Esophagus muscularis mucosa (tissue), 4 donors: Measurements from ENCODE around the gene RPS27. TPM values are rescaled to one million over a fixed set of nuclear protein-coding genes. Genes with fewer than 3 reads are reported as not detected.

Experiments used
- DNase-seq: peaks from one replicate; pipeline ENCODE4 v3.0.0-alpha.2; 2017; ENCODE audit errors: extremely low spot score
- H3K27ac ChIP-seq, 4 donors: fragments of 200-600 bp; sonication (generic); replicated peaks in 1 of 4; 1 replicate in 3 of 4; 2 replicates in 1 of 4; pipeline ENCODE4 v1.5.1; 2016 to 2019; ENCODE audit warnings: mild to moderate bottlenecking in 1 of 4
- H3K27me3 ChIP-seq, 4 donors: fragments of 200-600 bp; sonication (generic); one replicate each; pipeline versions ENCODE4 v1.5.1 to v1.6.0; 2016 to 2019
- H3K36me3 ChIP-seq, 4 donors: fragments of 200-600 bp; sonication (generic); one replicate each; pipeline ENCODE4 v1.5.1; 2016 to 2019
- H3K4me1 ChIP-seq, 4 donors: fragments of 200-600 bp; sonication (generic); one replicate each; pipeline ENCODE4 v1.5.1; 2016 to 2019
- H3K4me3 ChIP-seq, 4 donors: fragments of 200-600 bp; sonication (generic); 1 replicate in 2 of 4; 2 replicates in 2 of 4; pipeline ENCODE4 v1.5.1; 2016 to 2019; ENCODE audit warnings: mild to moderate bottlenecking in 4 of 4, moderate library complexity in 1 of 4
- H3K9me3 ChIP-seq, 4 donors: fragments of 200-600 bp; sonication (generic); 1 replicate in 3 of 4; 2 replicates in 1 of 4; pipeline ENCODE4 v1.5.1; 2016 to 2019
- CTCF ChIP-seq, 3 experiments: fragments of 200-600 bp in 2 of 3; fragments of 450-650 bp in 1 of 3; sonication (generic) in 2 of 3; IDR thresholded peaks; one replicate each; pipeline ENCODE4 v1.5.1; 2017 to 2019; ENCODE audit warnings: antibody characterized with exemption in 3 of 3, mild to moderate bottlenecking in 2 of 3, moderate library complexity in 1 of 3
- EP300 ChIP-seq: sonication (generic); formaldehyde crosslinking; IDR thresholded peaks from one replicate; pipeline ENCODE4 v1.6.1; 2017; ENCODE audit warnings: antibody characterized with exemption
- POLR2A ChIP-seq: fragments of 450-650 bp; IDR thresholded peaks from one replicate; pipeline ENCODE4 v1.6.1; 2017; ENCODE audit warnings: antibody characterized with exemption, moderate library complexity, mild to moderate bottlenecking, low read depth
- POLR2AphosphoS5 ChIP-seq, 2 donors: sonication (generic); formaldehyde crosslinking; IDR thresholded peaks; one replicate each; pipeline ENCODE4 v1.6.1; 2017; ENCODE audit warnings: antibody characterized with exemption in 2 of 2
- WGBS: methylation state at CpG from one replicate; pipeline ENCODE4 v1.1.5; 2018; 5-methylcytosine and 5-hydroxymethylcytosine counted together
- intact Hi-C: fragments of 100-400 bp; cut with DNase I; formaldehyde crosslinking; loops from one replicate; pipeline ENCODE4 v1.15.1; 2023
- total RNA-seq, 4 donors: library from RNA; depleted of rRNA; stranded (reverse); fragments of >200 nt; gene quantifications; one replicate each; pipeline versions ENCODE4 v1.1.0 to v1.2.1, GENCODE V29; 2016

The RPS27 gene
- total RNA-seq, 4 donors from 2014 or later: 1,242 to 3,317 (median 2,693) TPM

GRCh38 chr1:153945795-153946621 lies 44.6 kb upstream of the RPS27 start:
- peaks cover 31 to 74% (median 64%) of the 10 kb centered on the region in 4 donors for H3K36me3 ChIP-seq
- no peaks in the 10 kb centered on the region for H3K27me3 ChIP-seq
- WGBS: no CpG with 5 or more reads among the region's 95 CpGs
- peak overlapping the region; percentile 98 to 100 (median 98) for H3K27ac ChIP-seq
- peak; percentile 96 for DNase-seq
- peaks cover 27 to 37% (median 29%) of the 10 kb centered on the region in 4 donors for H3K4me1 ChIP-seq
- peak overlapping the region; percentile 78 to 98 (median 88) for H3K4me3 ChIP-seq
- intact Hi-C loops: loop anchor here (2.0 to 10.0 kb wide), 3 partner anchors 41 to 149 kb away; partner anchors contain the start of gene RAB13
- TF ChIP-seq POLR2AphosphoS5 (IDR thresholded peaks at IDR 0.05) (peak; percentile 87 to 91), POLR2A (peak; percentile 30), CTCF (IDR thresholded peaks at IDR 0.05) (no peak), EP300 (no peak)
- no peaks in the 10 kb centered on the region for H3K9me3 ChIP-seq

DNA sequence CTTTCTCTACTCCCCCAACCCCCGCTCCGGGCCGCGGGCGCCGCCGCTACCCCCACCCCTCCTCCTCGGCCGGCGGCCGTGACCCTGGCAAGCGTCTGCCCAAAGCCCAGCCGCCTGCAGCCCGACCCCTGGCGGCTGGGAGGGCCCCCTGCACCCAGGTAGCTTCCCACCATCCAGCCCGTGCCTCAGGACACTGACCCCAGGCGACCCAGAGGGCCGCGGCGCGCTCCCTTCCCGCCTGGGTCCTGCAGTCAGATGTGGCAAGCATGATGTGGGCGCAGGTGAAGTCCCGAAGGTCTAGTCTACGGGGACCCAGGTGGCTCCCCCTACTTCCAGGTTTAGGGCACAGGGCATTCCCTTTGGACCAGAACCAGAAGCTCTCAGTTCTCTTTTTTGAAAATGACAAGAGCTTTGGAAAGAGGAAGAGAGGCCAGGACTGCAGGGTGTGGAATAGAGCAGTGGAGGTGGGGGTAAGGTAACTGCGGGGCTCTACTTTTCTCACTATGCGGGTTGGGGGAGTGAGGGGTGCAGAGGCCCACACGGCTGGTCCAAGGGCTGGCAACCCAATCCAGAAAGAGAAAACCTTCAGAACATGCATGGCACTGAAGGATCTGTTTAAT lies 43.8 kb upstream of the RPS27 start, which contains the start of gene DENND4B:
Gene DENND4B, minus strand, starts transcription at position 97 of the 620 bp plus-strand sequence. CDS start 2,344 bp downstream, outside the sequence.
- peaks cover 38 to 74% (median 64%) of the 10 kb centered on the region in 4 donors for H3K36me3 ChIP-seq
- intact Hi-C loops: loop anchor here (2.0 to 10.0 kb wide), 3 partner anchors 41 to 150 kb away; partner anchors contain the start of gene RAB13
- 35% methylated on average over 6 of the region's 28 CpGs for WGBS

GRCh38 chr1:153951183-153951582 lies 39.4 kb upstream of the RPS27 start:
- TF ChIP-seq POLR2A: no peak
- TF ChIP-seq POLR2AphosphoS5 (IDR thresholded peaks at IDR 0.05): no peak
- no peak for TF ChIP-seq EP300
- no peak for TF ChIP-seq CTCF (IDR thresholded peaks at IDR 0.05)
- H3K36me3 ChIP-seq: peaks cover 57 to 81% (median 79%) of the 10 kb centered on the region in 4 donors
- H3K27ac ChIP-seq: no peak overlapping the region
- no peak overlapping the region for H3K4me3 ChIP-seq
- H3K4me1 ChIP-seq: peaks cover 12 to 42% (median 33%) of the 10 kb centered on the region in 4 donors
- no peak for DNase-seq
- H3K9me3 ChIP-seq: no peaks in the 10 kb centered on the region
- no peaks in the 10 kb centered on the region for H3K27me3 ChIP-seq
- 85% methylated on average over 11 of the region's 11 CpGs for WGBS
- intact Hi-C loops: no loop called here

More for the DNA sequence above, 43.8 kb upstream of the RPS27 start, which contains the start of gene DENND4B:
- Histone ChIP-seq H3K9me3 (no peaks in the 10 kb centered on the region), H3K27ac (peak within 1 kb of the TSS; percentile 98 to 100 (median 98)), H3K27me3 (no peaks in the 10 kb centered on the region), H3K4me1 (peaks cover 27 to 37% (median 29%) of the 10 kb centered on the region in 4 donors), H3K4me3 (peak within 1 kb of the TSS; percentile 78 to 98 (median 88))
- no peak for TF ChIP-seq EP300
- TF ChIP-seq POLR2AphosphoS5 (IDR thresholded peaks at IDR 0.05): peak; percentile 53 to 70
- TF ChIP-seq CTCF (IDR thresholded peaks at IDR 0.05): peak in 2 of 3 experiments; percentile 95 to 99
- TF ChIP-seq POLR2A: no peak
- no peak for DNase-seq

- Histone ChIP-seq H3K27ac (no peak overlapping the region), H3K4me1 (peaks cover 16 to 45% (median 37%) of the 10 kb centered on the region in 4 donors), H3K36me3 (peaks cover 57 to 81% (median 79%) of the 10 kb centered on the region in 4 donors), H3K27me3 (no peaks in the 10 kb centered on the region), H3K4me3 (no peak overlapping the region), H3K9me3 (no peaks in the 10 kb centered on the region)
- WGBS: 92% methylated on average over 2 of the region's 2 CpGs
- TF ChIP-seq CTCF (IDR thresholded peaks at IDR 0.05) (no peak), POLR2AphosphoS5 (IDR thresholded peaks at IDR 0.05) (no peak), EP300 (no peak), POLR2A (no peak)
- no peak for DNase-seq
- intact Hi-C loops: no loop called here
Measured at GRCh38 chr1:153951801-153952200, 38.8 kb upstream of the RPS27 start.
